IPS-NIHi11 (cell line): ENCODE data around the gene ORAI2.
"Not testable (repeated sequence)": the region's sequence is repeated elsewhere in the genome, so short reads cannot be mapped to it uniquely, and the experiment has no call there.

Experiments used
- DNase-seq: peaks from one replicate; pipeline ENCODE4 v3.0.0; 2012; ENCODE audit warnings: mixed read lengths, low spot score

The ORAI2 gene

GRCh38 chr7:102447311-102447710, 13.9 kb downstream of the ORAI2 start:
- no peak for DNase-seq

GRCh38 chr7:102449136-102449535, 15.8 kb downstream of the ORAI2 start:
- no peak for DNase-seq

- no peak for DNase-seq
These were observed 16.9 kb downstream of the ORAI2 start for GRCh38 chr7:102450242-102450641.

- DNase-seq: peak; percentile 88
These were observed 18.1 kb downstream of the ORAI2 start for GRCh38 chr7:102451371-102452054.

- no peak for DNase-seq
These were observed 19.1 kb downstream of the ORAI2 start for GRCh38 chr7:102452451-102452850.

- no peak for DNase-seq
These were observed 19.9 kb downstream of the ORAI2 start for GRCh38 chr7:102453319-102453718.

- no peak for DNase-seq
These were observed 21.1 kb downstream of the ORAI2 start for GRCh38 chr7:102454468-102454867.

GRCh38 chr7:102454932-102455331, 21.6 kb downstream of the ORAI2 start:
- DNase-seq: not testable (repeated sequence)

- no peak for DNase-seq
These were observed 22.2 kb downstream of the ORAI2 start for GRCh38 chr7:102455596-102455995.

- DNase-seq: no peak
These were observed 23.0 kb downstream of the ORAI2 start for GRCh38 chr7:102456327-102456726.

- no peak for DNase-seq
These were observed 24.1 kb downstream of the ORAI2 start for GRCh38 chr7:102457352-102457924.

- no peak for DNase-seq
These were observed 26.0 kb downstream of the ORAI2 start for GRCh38 chr7:102459221-102459844.

- DNase-seq: no peak
These were observed 27.1 kb downstream of the ORAI2 start for GRCh38 chr7:102460467-102460866.

GRCh38 chr7:102463841-102464576, 30.6 kb downstream of the ORAI2 start:
- no peak for DNase-seq

- peak; percentile 100 for DNase-seq
These were observed 31.4 kb downstream of the ORAI2 start, which contains the start of the genes ALKBH4 and LRWD1 for GRCh38 chr7:102464577-102465280. Gene ALKBH4, minus strand, starts transcription at chr7:102464863. Its CDS starts 27 bp downstream, at chr7:102464836. Gene LRWD1, plus strand, starts transcription at chr7:102464984. Its CDS starts 97 bp downstream, at chr7:102465081.

- DNase-seq: no peak
These were observed 32.7 kb downstream of the ORAI2 start for GRCh38 chr7:102466097-102466496.

- DNase-seq: no peak
These were observed 34.5 kb downstream of the ORAI2 start for GRCh38 chr7:102467581-102468477.

- no peak for DNase-seq
These were observed 35.3 kb downstream of the ORAI2 start for GRCh38 chr7:102468478-102469350.

- DNase-seq: no peak
These were observed 36.1 kb downstream of the ORAI2 start for GRCh38 chr7:102469351-102469971.
